GM19099 (cell line): ENCODE results near the gene RNF40.

Source experiments
- POLR2A ChIP-seq: IDR thresholded peaks from 3 replicates; pipeline ENCODE4 v1.6.1; 2011; ENCODE audit warnings: low read depth; ENCODE audit not compliant: insufficient read length; ENCODE audit errors: extremely low read depth

The RNF40 gene

GRCh38 chr16:30761928-30762902 is at the start of gene RNF40, which contains the start of gene CFAP119:
Gene RNF40 (plus strand): TSS chr16:30762322. CDS start chr16:30762546, 224 bp downstream.
Gene CFAP119 (minus strand): TSS chr16:30762062. CDS start chr16:30761748, 314 bp downstream.
- peak; percentile 89 for TF ChIP-seq POLR2A

- TF ChIP-seq POLR2A, result no peak
Observed at GRCh38 chr16:30715750-30716445, 46.2 kb upstream of the RNF40 start.

GRCh38 chr16:30720086-30720485 is 42.0 kb upstream of the RNF40 start:
- TF ChIP-seq POLR2A, result no peak

- TF ChIP-seq POLR2A, result no peak
Observed at GRCh38 chr16:30720694-30721093, 41.4 kb upstream of the RNF40 start.

GRCh38 chr16:30721167-30721566 is 41.0 kb upstream of the RNF40 start:
- TF ChIP-seq POLR2A, result no peak

GRCh38 chr16:30721606-30722005 is 40.5 kb upstream of the RNF40 start:
- TF ChIP-seq POLR2A, result no peak

GRCh38 chr16:30722443-30722842 is 39.7 kb upstream of the RNF40 start:
- TF ChIP-seq POLR2A, result no peak

- TF ChIP-seq POLR2A, result no peak
Observed at GRCh38 chr16:30722916-30723315, 39.2 kb upstream of the RNF40 start.

- no peak for TF ChIP-seq POLR2A
Observed at GRCh38 chr16:30723725-30724355, 38.3 kb upstream of the RNF40 start.

GRCh38 chr16:30724641-30725417 is 37.3 kb upstream of the RNF40 start:
- TF ChIP-seq POLR2A, result no peak

- TF ChIP-seq POLR2A, result no peak
Observed at GRCh38 chr16:30725418-30725792, 36.7 kb upstream of the RNF40 start.

GRCh38 chr16:30728321-30728720 is 33.8 kb upstream of the RNF40 start:
- no peak for TF ChIP-seq POLR2A

GRCh38 chr16:30728899-30729672 is 33.0 kb upstream of the RNF40 start:
- no peak for TF ChIP-seq POLR2A

GRCh38 chr16:30731411-30731810 is 30.7 kb upstream of the RNF40 start:
- TF ChIP-seq POLR2A, result no peak
